Measurements from ENCODE around the gene DYNLT2.
A peak's percentile ranks its signal among the peaks of the same experiment; 100 is the strongest.

The DYNLT2 gene

GRCh38 chr6:169751242-169752073 lies at the start of gene DYNLT2, which contains the start of gene ERMARD:
DYNLT2 (minus strand) TSS chr6:169751572; CDS start chr6:169751458, 114 bp downstream.
ERMARD (plus strand) TSS chr6:169751622; CDS start chr6:169751658, 36 bp downstream.
- peak; percentile 81 to 91 (median 89) for DNase-seq (ENCODE audit: low read depth in 3 of 3)

GRCh38 chr6:169800668-169801395 lies 49.5 kb upstream of the DYNLT2 start:
- no peak for DNase-seq (ENCODE audit: low read depth in 3 of 3)

- DNase-seq (ENCODE audit: low read depth in 3 of 3), result no peak
Measured at GRCh38 chr6:169800116-169800667, 48.8 kb upstream of the DYNLT2 start.

- DNase-seq (ENCODE audit: low read depth in 3 of 3), result no peak
Measured at GRCh38 chr6:169799474-169799926, 48.1 kb upstream of the DYNLT2 start.

GRCh38 chr6:169798764-169799473 lies 47.5 kb upstream of the DYNLT2 start:
- DNase-seq (ENCODE audit: low read depth in 3 of 3), result no peak

- no peak for DNase-seq (ENCODE audit: low read depth in 3 of 3)
Measured at GRCh38 chr6:169795196-169795595, 43.8 kb upstream of the DYNLT2 start.

GRCh38 chr6:169794317-169795055 lies 43.1 kb upstream of the DYNLT2 start:
- no peak for DNase-seq (ENCODE audit: low read depth in 3 of 3)

GRCh38 chr6:169793408-169793807 lies 42.0 kb upstream of the DYNLT2 start:
- no peak for DNase-seq (ENCODE audit: low read depth in 3 of 3)

GRCh38 chr6:169792306-169793015 lies 41.1 kb upstream of the DYNLT2 start:
- no peak for DNase-seq (ENCODE audit: low read depth in 3 of 3)

- no peak for DNase-seq (ENCODE audit: low read depth in 3 of 3)
Measured at GRCh38 chr6:169791721-169792131, 40.4 kb upstream of the DYNLT2 start.

GRCh38 chr6:169789944-169790927 lies 38.9 kb upstream of the DYNLT2 start:
- peak; percentile 47 to 68 (median 55) for DNase-seq (ENCODE audit: low read depth in 3 of 3)

GRCh38 chr6:169789146-169789943 lies 38.0 kb upstream of the DYNLT2 start:
- DNase-seq (ENCODE audit: low read depth in 3 of 3), result no peak

GRCh38 chr6:169788809-169789145 lies 37.4 kb upstream of the DYNLT2 start:
- DNase-seq (ENCODE audit: low read depth in 3 of 3), result no peak

GRCh38 chr6:169787797-169788196 lies 36.4 kb upstream of the DYNLT2 start:
- DNase-seq (ENCODE audit: low read depth in 3 of 3), result no peak

GRCh38 chr6:169786349-169786748 lies 35.0 kb upstream of the DYNLT2 start:
- DNase-seq (ENCODE audit: low read depth in 3 of 3), result no peak

GRCh38 chr6:169785566-169785965 lies 34.2 kb upstream of the DYNLT2 start:
- DNase-seq (ENCODE audit: low read depth in 3 of 3), result no peak

- DNase-seq (ENCODE audit: low read depth in 3 of 3), result no peak
Measured at GRCh38 chr6:169784821-169785340, 33.5 kb upstream of the DYNLT2 start.
